GM23248 (cell line): ENCODE measurements around the gene ANKRD11. TPM values are rescaled to one million over a fixed set of nuclear protein-coding genes. Genes with fewer than 3 reads are reported as not detected.
A peak's percentile ranks its signal among the peaks of the same experiment; 100 is the strongest.

ENCODE experiments used
- DNase-seq: peaks from one replicate; pipeline ENCODE4 v3.0.0-alpha.2; 2015
- H2AFZ ChIP-seq: fragments of 200-600 bp; sonication (generic); 2 replicates; pipeline ENCODE4 v1.6.1; 2016; ENCODE audit warnings: antibody characterized with exemption
- H3F3A ChIP-seq: fragments of 200-600 bp; sonication (generic); 2 replicates; pipeline ENCODE4 v1.6.1; 2016; ENCODE audit warnings: mild to moderate bottlenecking, antibody characterized with exemption, mixed run types; ENCODE audit not compliant: insufficient read depth
- H3K27ac ChIP-seq: fragments of 200-600 bp; sonication (generic); 2 replicates; pipeline ENCODE4 v1.5.1; 2016; ENCODE audit warnings: mild to moderate bottlenecking
- H3K27me3 ChIP-seq: fragments of 200-600 bp; sonication (generic); replicated peaks from 2 replicates; pipeline ENCODE4 v1.6.1; 2016; ENCODE audit warnings: mild to moderate bottlenecking; ENCODE audit not compliant: insufficient read depth
- H3K36me3 ChIP-seq: fragments of 200-600 bp; sonication (generic); 2 replicates; pipeline ENCODE4 v1.6.1; 2016; ENCODE audit warnings: low read depth, mild to moderate bottlenecking
- H3K4me1 ChIP-seq: fragments of 200-600 bp; sonication (generic); 2 replicates; pipeline ENCODE4 v1.6.1; 2016; ENCODE audit warnings: mild to moderate bottlenecking; ENCODE audit not compliant: insufficient read depth
- H3K4me2 ChIP-seq: fragments of 200-600 bp; sonication (generic); one replicate; pipeline ENCODE4 v1.6.1; 2016; ENCODE audit warnings: mild to moderate bottlenecking; ENCODE audit not compliant: unreplicated experiment
- H3K4me3 ChIP-seq: fragments of 200-600 bp; sonication (generic); 2 replicates; pipeline ENCODE4 v1.5.1; 2016; ENCODE audit warnings: mild to moderate bottlenecking
- H3K79me2 ChIP-seq: fragments of 200-600 bp; sonication (generic); 2 replicates; pipeline ENCODE4 v1.6.1; 2016; ENCODE audit warnings: mild to moderate bottlenecking; ENCODE audit not compliant: insufficient read depth
- H3K9ac ChIP-seq: fragments of 200-600 bp; sonication (generic); 2 replicates; pipeline ENCODE4 v1.6.1; 2016; ENCODE audit warnings: mild to moderate bottlenecking
- H3K9me2 ChIP-seq: fragments of 200-600 bp; sonication (generic); 2 replicates; pipeline ENCODE4 v1.6.1; 2016; ENCODE audit warnings: mixed run types, mild to moderate bottlenecking, moderate library complexity; ENCODE audit not compliant: insufficient read depth
- H3K9me3 ChIP-seq: fragments of 200-600 bp; sonication (generic); one replicate; pipeline ENCODE4 v1.6.1; 2017; ENCODE audit warnings: low read depth
- H4K20me1 ChIP-seq: fragments of 200-600 bp; sonication (generic); 2 replicates; pipeline ENCODE4 v1.6.0; 2016; ENCODE audit not compliant: insufficient read depth
- EZH2 ChIP-seq: fragments of 200-600 bp; sonication (generic); IDR thresholded peaks from 2 replicates; pipeline ENCODE4 v1.6.1; 2018; ENCODE audit warnings: antibody characterized with exemption, mild to moderate bottlenecking; ENCODE audit not compliant: insufficient read depth, poor library complexity, severe bottlenecking
- EZH2phosphoT487 ChIP-seq: fragments of 200-600 bp; sonication (generic); IDR thresholded peaks from 2 replicates; pipeline ENCODE4 v1.6.1; 2018; ENCODE audit warnings: antibody characterized with exemption, moderate library complexity, mild to moderate bottlenecking, low read depth; ENCODE audit not compliant: insufficient read depth
- WGBS, 2 experiments: methylation state at CpG; one replicate each; pipeline ENCODE4 v1.1.6; 2015 to 2017; ENCODE audit warnings: low lambda C conversion rate in 2 of 2, low coverage in 1 of 2; ENCODE audit errors: missing lambda C conversion rate in 2 of 2; 5-methylcytosine and 5-hydroxymethylcytosine counted together
- in situ Hi-C: fragments of 300-500 bp; cut with MboI; formaldehyde crosslinking; loops from 2 replicates; pipeline ENCODE4 v1.15.0; 2020
- polyA plus RNA-seq: library from polyadenylated mRNA; unstranded; fragments of >200 nt; fragmentation: Nextera tagmentation; extraction: Ambion mirVana; gene quantifications from 2 replicates; pipeline ENCODE4 v1.2.1, GENCODE V29; 2016
- total RNA-seq: library from RNA; depleted of rRNA; stranded (reverse); fragments of >200 nt; shearing (Covaris generic); gene quantifications from 2 replicates; pipeline ENCODE4 v1.2.3, GENCODE V29; 2014

ANKRD11 gene
- total and polyA plus RNA-seq, 2 experiments from 2014 or later: 39.3 to 84.7 TPM

- TF ChIP-seq EZH2: no peak
- no peak for TF ChIP-seq EZH2phosphoT487
- Histone ChIP-seq H3K27me3 (no peaks in the 10 kb centered on the region), H3K9me2 (no peaks in the 10 kb centered on the region), H3K9ac (no peak overlapping the region), H3K4me1 (no peaks in the 10 kb centered on the region), H3K27ac (no peak overlapping the region), H3K79me2 (peaks cover 100% of the 10 kb centered on the region), H3K4me2 (no peak overlapping the region), H2AFZ (no peak overlapping the region), H3F3A (0 out of 2 replicates have a peak, but pooled peaks cover 4% of the 10 kb centered on the region), H4K20me1 (peaks cover 71% of the 10 kb centered on the region), H3K4me3 (no peak overlapping the region), H3K36me3 (no peaks in the 10 kb centered on the region), H3K9me3 (no peaks in the 10 kb centered on the region)
- DNase-seq: peak; percentile 46
- in situ Hi-C loops: no loop called here
- 92 to 93% methylated on average over 18 of the region's 18 CpGs for WGBS, 2 experiments
These were observed 139.5 kb downstream of the ANKRD11 start for GRCh38 chr16:89350701-89351380.

DNA sequence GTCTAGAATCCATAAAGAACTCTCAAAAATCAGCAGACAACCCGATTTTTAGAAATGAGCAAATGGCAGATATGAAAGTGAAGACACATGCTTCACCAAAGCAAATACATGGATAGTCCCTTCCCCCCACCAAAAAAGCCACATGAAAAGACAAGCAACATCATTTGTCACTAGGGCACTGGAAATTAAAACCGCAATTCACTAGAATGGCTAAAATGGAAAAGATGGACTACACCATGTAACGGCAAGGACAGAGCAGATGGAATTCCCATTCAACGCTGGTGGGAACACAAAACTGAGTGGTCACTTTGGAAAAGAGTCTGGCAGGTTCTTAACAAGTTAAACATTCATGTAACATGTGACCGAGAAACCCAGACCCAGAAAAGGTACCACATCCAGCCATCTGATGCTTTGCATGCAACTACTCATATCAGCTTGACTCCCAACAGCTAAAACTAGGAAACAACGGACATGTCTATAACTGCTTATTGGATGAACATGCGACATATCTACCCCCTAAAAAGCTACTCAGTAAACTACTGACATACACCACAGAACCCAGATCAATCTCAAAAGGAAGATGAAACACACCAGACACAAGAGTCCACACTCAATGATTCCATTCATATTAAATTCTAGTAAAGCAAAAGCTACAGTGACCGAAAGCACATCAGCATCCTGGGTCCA is 140.3 kb downstream of the ANKRD11 start:
- in situ Hi-C loops: loop anchor here (10.0 kb wide), 1 partner anchor 155 kb away; the partner anchor contains the start of gene SPG7
- no peak overlapping the region for H3K27ac ChIP-seq
- no peaks in the 10 kb centered on the region for H3K27me3 ChIP-seq
- no peaks in the 10 kb centered on the region for H3K9me2 ChIP-seq
- H3K36me3 ChIP-seq: no peaks in the 10 kb centered on the region
- TF ChIP-seq EZH2: no peak
- no peak for TF ChIP-seq EZH2phosphoT487
- H2AFZ ChIP-seq: no peak overlapping the region
- no peak overlapping the region for H3K4me2 ChIP-seq
- H3K9me3 ChIP-seq: no peaks in the 10 kb centered on the region
- DNase-seq: no peak
- 93% methylated on average over 8 of the region's 8 CpGs for WGBS, 2 experiments
- no peak overlapping the region for H3K9ac ChIP-seq
- no peak overlapping the region for H3K4me3 ChIP-seq
- H4K20me1 ChIP-seq: peaks cover 74% of the 10 kb centered on the region
- peaks cover 100% of the 10 kb centered on the region for H3K79me2 ChIP-seq
- no peaks in the 10 kb centered on the region for H3K4me1 ChIP-seq
- H3F3A ChIP-seq: 0 out of 2 replicates have a peak, but pooled peaks cover 4% of the 10 kb centered on the region

- H3K9me3 ChIP-seq: no peaks in the 10 kb centered on the region
- no peak overlapping the region for H3K4me2 ChIP-seq
- H4K20me1 ChIP-seq: peaks cover 66% of the 10 kb centered on the region
- no peak overlapping the region for H3K9ac ChIP-seq
- no peaks in the 10 kb centered on the region for H3K27me3 ChIP-seq
- no peaks in the 10 kb centered on the region for H3K36me3 ChIP-seq
- peaks cover 4% of the 10 kb centered on the region; the same call in 1 of the 2 replicates for H3F3A ChIP-seq
- TF ChIP-seq EZH2 (no peak), EZH2phosphoT487 (no peak)
- no peak overlapping the region for H2AFZ ChIP-seq
- in situ Hi-C loops: loop anchor here (10.0 kb wide), 1 partner anchor 157 kb away; the partner anchor contains the start of gene SPG7
- peaks cover 20% of the 10 kb centered on the region for H3K4me1 ChIP-seq
- no peak overlapping the region for H3K27ac ChIP-seq
- 96 to 99% methylated on average over 4 of the region's 4 CpGs for WGBS, 2 experiments
- H3K79me2 ChIP-seq: peaks cover 100% of the 10 kb centered on the region
- no peak overlapping the region for H3K4me3 ChIP-seq
- DNase-seq: no peak
- no peaks in the 10 kb centered on the region for H3K9me2 ChIP-seq
These were observed 142.6 kb downstream of the ANKRD11 start for GRCh38 chr16:89347807-89348206.

DNA sequence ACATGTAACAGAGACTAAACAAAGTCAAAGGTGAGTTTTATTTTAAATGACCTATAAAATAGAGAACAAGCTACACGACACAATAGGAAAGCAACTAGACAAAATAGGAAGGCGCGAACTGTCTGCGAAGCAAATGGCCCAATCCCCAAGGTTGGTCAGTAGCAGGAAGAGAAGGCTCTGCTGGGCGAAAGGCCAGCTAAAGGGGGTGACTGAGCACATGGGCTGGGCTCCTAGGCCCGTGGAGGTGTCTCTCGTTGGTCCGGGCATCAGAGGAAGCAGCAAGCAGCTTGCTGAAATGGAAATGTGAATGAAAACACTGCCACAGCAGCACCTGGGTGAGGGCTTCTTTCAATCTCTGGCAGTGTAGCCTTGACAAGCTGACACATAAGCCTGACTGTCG is 143.5 kb downstream of the ANKRD11 start:
- Histone ChIP-seq H3K27me3 (no peaks in the 10 kb centered on the region), H3K4me1 (peaks cover 20% of the 10 kb centered on the region), H3K27ac (no peak overlapping the region), H3K36me3 (no peaks in the 10 kb centered on the region), H3K4me3 (no peak overlapping the region), H3F3A (peaks cover 11% of the 10 kb centered on the region; the same call in 1 of the 2 replicates), H2AFZ (no peak overlapping the region), H4K20me1 (peaks cover 73% of the 10 kb centered on the region), H3K9me3 (no peaks in the 10 kb centered on the region), H3K79me2 (peaks cover 100% of the 10 kb centered on the region), H3K9ac (no peak overlapping the region), H3K4me2 (no peak overlapping the region), H3K9me2 (no peaks in the 10 kb centered on the region)
- WGBS, 2 experiments: 90 to 92% methylated on average over 9 of the region's 9 CpGs
- TF ChIP-seq EZH2: no peak
- DNase-seq: no peak
- in situ Hi-C loops: loop anchor here (10.0 kb wide), 1 partner anchor 158 kb away; the partner anchor contains the start of gene SPG7
